NCI-H460 (cell line): ENCODE data around the gene GSTK1. TPM values are rescaled to one million over a fixed set of nuclear protein-coding genes. Genes with fewer than 3 reads are reported as not detected.
"Not testable (repeated sequence)": the region's sequence is repeated elsewhere in the genome, so short reads cannot be mapped to it uniquely, and the experiment has no call there.

Source experiments
- DNase-seq: peaks from one replicate; pipeline ENCODE4 v3.0.0-alpha.2; 2016; ENCODE audit warnings: low read depth; ENCODE audit errors: extremely low read depth
- total RNA-seq: library from RNA; depleted of rRNA; stranded (reverse); fragments of >200 nt; shearing (Covaris generic); gene quantifications from 2 replicates; pipeline ENCODE4 v1.2.3, GENCODE V29; 2014

Gene GSTK1
- total RNA-seq, 1 experiment from 2014 or later, result 122 TPM

GRCh38 chr7:143238289-143238980 is 24.8 kb upstream of the GSTK1 start:
- DNase-seq, result no peak

- DNase-seq, result no peak
Observed at GRCh38 chr7:143239813-143240212, 23.4 kb upstream of the GSTK1 start.

GRCh38 chr7:143240291-143241168 is 22.7 kb upstream of the GSTK1 start:
- DNase-seq, result peak; percentile 67

GRCh38 chr7:143242306-143242705 is 20.9 kb upstream of the GSTK1 start:
- no peak for DNase-seq

- no peak for DNase-seq
Observed at GRCh38 chr7:143243111-143243510, 20.1 kb upstream of the GSTK1 start.

- no peak for DNase-seq
Observed at GRCh38 chr7:143243614-143244013, 19.6 kb upstream of the GSTK1 start.

GRCh38 chr7:143244321-143244720 is 18.9 kb upstream of the GSTK1 start:
- DNase-seq, result no peak

GRCh38 chr7:143245123-143245522 is 18.1 kb upstream of the GSTK1 start:
- no peak for DNase-seq

GRCh38 chr7:143247372-143247771 is 15.9 kb upstream of the GSTK1 start:
- no peak for DNase-seq

- no peak for DNase-seq
Observed at GRCh38 chr7:143248761-143249354, 14.4 kb upstream of the GSTK1 start.

- DNase-seq, result no peak
Observed at GRCh38 chr7:143250199-143250598, 13.0 kb upstream of the GSTK1 start.

- no peak for DNase-seq
Observed at GRCh38 chr7:143250822-143251221, 12.4 kb upstream of the GSTK1 start.

GRCh38 chr7:143252006-143252405 is 11.2 kb upstream of the GSTK1 start:
- no peak for DNase-seq

- no peak for DNase-seq
Observed at GRCh38 chr7:143255564-143255963, 7.7 kb upstream of the GSTK1 start.

GRCh38 chr7:143256325-143256724 is 6.9 kb upstream of the GSTK1 start:
- no peak for DNase-seq

- no peak for DNase-seq
Observed at GRCh38 chr7:143256932-143257331, 6.3 kb upstream of the GSTK1 start.

- DNase-seq, result no peak
Observed at GRCh38 chr7:143257501-143257900, 5.7 kb upstream of the GSTK1 start.

- no peak for DNase-seq
Observed at GRCh38 chr7:143258831-143259230, 4.4 kb upstream of the GSTK1 start.

GRCh38 chr7:143259765-143260164 is 3.5 kb upstream of the GSTK1 start:
- no peak for DNase-seq

GRCh38 chr7:143261901-143262300 is 1.3 kb upstream of the GSTK1 start:
- no peak for DNase-seq

- DNase-seq, result not testable (repeated sequence)
Observed at GRCh38 chr7:143264196-143264568, 941 bp downstream of the GSTK1 start.
